GM12891 (cell line): Measurements from ENCODE around the gene SAG.

ENCODE experiments used
- PAX5 ChIP-seq: IDR thresholded peaks from 2 replicates; pipeline ENCODE4 v1.6.1; 2011; ENCODE audit warnings: low read length, moderate library complexity, mild to moderate bottlenecking; ENCODE audit not compliant: insufficient read depth, severe bottlenecking
- POLR2A ChIP-seq: IDR thresholded peaks from 2 replicates; pipeline ENCODE4 v1.6.1; 2011; ENCODE audit warnings: low read depth, low read length, control low read depth
- POLR2AphosphoS5 ChIP-seq: IDR thresholded peaks from 2 replicates; pipeline ENCODE4 v1.6.1; 2011; ENCODE audit warnings: low read depth, low read length, control low read depth
- SPI1 ChIP-seq: IDR thresholded peaks from 2 replicates; pipeline ENCODE4 v1.6.1; 2011; ENCODE audit warnings: low read depth, low read length, control low read depth
- TAF1 ChIP-seq: IDR thresholded peaks from 2 replicates; pipeline ENCODE4 v1.6.1; 2011; ENCODE audit warnings: low read depth, low read length, control low read depth

DNA sequence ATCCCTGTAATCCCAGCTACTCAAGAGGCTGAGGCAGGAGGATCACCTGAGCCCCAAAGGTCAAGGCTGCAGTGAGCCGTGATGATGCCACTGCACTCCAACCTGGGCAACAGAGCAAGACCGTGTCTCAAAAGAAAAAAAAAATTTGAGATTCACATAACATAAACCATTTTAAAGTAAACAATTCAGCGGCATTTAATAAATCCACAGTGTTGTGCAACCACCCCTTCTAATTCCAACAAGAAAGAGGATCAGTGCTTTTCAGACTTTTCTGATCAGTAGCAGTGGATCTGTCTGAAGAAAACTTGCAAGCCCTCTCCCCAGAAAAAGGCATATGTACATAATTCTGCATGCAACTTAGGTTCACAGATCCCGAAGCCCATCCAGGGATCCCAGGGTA, 7.2 kb upstream of the SAG start:
- TF ChIP-seq PAX5 (no peak), POLR2A (no peak), POLR2AphosphoS5 (no peak), TAF1 (no peak), SPI1 (no peak)
